Umbilical cord (tissue), 1 donor: Measurements from ENCODE around the gene C14orf132. TPM values are rescaled to one million over a fixed set of nuclear protein-coding genes. Genes with fewer than 3 reads are reported as not detected.

ENCODE experiments used
- total RNA-seq: library from RNA; depleted of rRNA; stranded (reverse); fragments of >200 nt; gene quantifications from one replicate; pipeline ENCODE4 v1.2.3, GENCODE V29; 2014; ENCODE audit warnings: low replicate concordance; ENCODE audit not compliant: insufficient read depth

The C14orf132 gene
- total RNA-seq, 1 donor from 2014 or later: 15.2 TPM

Other genes starting within 250 kb of the C14orf132 start
- 0.48 TPM for gene TUNAR, start 162.5 kb upstream of the C14orf132 start, total RNA-seq
- gene BDKRB2, start 165.5 kb downstream of the C14orf132 start, total RNA-seq: 7.0 TPM
- 16.6 TPM for gene BDKRB1, start 216.8 kb downstream of the C14orf132 start, total RNA-seq